Measurements from ENCODE around the gene DNAJB13. TPM values are rescaled to one million over a fixed set of nuclear protein-coding genes. Genes with fewer than 3 reads are reported as not detected.

Gene DNAJB13
- total RNA-seq, 1 experiment from 2014 or later, result 0.29 TPM

DNA sequence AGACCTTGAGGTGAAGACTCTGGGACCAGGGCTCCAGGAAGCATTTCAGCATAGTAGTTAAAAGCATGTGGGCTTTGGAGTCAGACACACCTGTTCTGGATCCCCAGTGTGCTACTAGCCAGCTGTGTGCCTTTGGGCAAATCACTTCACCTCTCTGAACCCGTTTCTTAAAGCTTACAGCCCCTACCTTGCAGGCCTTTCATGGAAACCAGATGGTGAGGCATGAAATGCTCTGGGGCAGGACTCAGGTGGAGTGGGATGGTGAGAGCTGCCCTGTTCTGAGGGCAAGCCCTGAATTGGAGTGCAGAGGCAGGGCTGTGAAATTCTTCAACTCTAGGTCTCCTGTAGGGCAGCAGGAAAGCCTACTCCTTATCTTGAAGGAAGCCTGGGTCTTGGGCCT is 21.4 kb downstream of the DNAJB13 start:
- Histone ChIP-seq H3K4me2 (ENCODE audit: low read length) (no peak overlapping the region), H3K9ac (ENCODE audit: low read length) (no peak overlapping the region), H3K4me3 (ENCODE audit: low read length) (no peak overlapping the region), H4K20me1 (ENCODE audit: low read length) (no peaks in the 10 kb centered on the region), H3K9me3 (ENCODE audit: low read length) (no peaks in the 10 kb centered on the region), H3K9me2 (replicated peaks; ENCODE audit: low read length) (no peaks in the 10 kb centered on the region), H2AFZ (ENCODE audit: low read length) (no peak overlapping the region), H3K4me1 (ENCODE audit: insufficient read depth, low read length) (peaks cover 8% of the 10 kb centered on the region), H3K27ac (ENCODE audit: low read length) (no peak overlapping the region), H3K36me3 (ENCODE audit: low read depth, low read length) (peaks cover 6% of the 10 kb centered on the region), H3K27me3 (ENCODE audit: low read length) (no peaks in the 10 kb centered on the region), H3F3A (ENCODE audit: low read length, unreplicated experiment) (no peaks in the 10 kb centered on the region), H3K79me2 (ENCODE audit: low read length) (no peaks in the 10 kb centered on the region)
- ChIA-PET CTCF (no interaction called here), POLR2A (ENCODE audit: unreplicated experiment) (no interaction called here)
- DNase-seq (no peak), ATAC-seq (no peak)
- BruUV-seq (replicated peaks), result no TSS peak
- intact Hi-C loops (cut with micrococcal nuclease), result no loop called here
- TF ChIP-seq EZH2 (IDR thresholded peaks at IDR 0.05; ENCODE audit: low read length, unreplicated experiment) (no peak), EZH2phosphoT487 (IDR thresholded peaks at IDR 0.05; ENCODE audit: borderline replicate concordance, low read length) (no peak)
- TF ChIP-seq, protein P1, sequence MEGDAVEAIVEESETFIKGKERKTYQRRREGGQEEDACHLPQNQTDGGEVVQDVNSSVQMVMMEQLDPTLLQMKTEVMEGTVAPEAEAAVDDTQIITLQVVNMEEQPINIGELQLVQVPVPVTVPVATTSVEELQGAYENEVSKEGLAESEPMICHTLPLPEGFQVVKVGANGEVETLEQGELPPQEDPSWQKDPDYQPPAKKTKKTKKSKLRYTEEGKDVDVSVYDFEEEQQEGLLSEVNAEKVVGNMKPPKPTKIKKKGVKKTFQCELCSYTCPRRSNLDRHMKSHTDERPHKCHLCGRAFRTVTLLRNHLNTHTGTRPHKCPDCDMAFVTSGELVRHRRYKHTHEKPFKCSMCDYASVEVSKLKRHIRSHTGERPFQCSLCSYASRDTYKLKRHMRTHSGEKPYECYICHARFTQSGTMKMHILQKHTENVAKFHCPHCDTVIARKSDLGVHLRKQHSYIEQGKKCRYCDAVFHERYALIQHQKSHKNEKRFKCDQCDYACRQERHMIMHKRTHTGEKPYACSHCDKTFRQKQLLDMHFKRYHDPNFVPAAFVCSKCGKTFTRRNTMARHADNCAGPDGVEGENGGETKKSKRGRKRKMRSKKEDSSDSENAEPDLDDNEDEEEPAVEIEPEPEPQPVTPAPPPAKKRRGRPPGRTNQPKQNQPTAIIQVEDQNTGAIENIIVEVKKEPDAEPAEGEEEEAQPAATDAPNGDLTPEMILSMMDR (conservative IDR thresholded peaks at IDR 0.05; ENCODE audit: low read depth, low read length), result no peak

DNA sequence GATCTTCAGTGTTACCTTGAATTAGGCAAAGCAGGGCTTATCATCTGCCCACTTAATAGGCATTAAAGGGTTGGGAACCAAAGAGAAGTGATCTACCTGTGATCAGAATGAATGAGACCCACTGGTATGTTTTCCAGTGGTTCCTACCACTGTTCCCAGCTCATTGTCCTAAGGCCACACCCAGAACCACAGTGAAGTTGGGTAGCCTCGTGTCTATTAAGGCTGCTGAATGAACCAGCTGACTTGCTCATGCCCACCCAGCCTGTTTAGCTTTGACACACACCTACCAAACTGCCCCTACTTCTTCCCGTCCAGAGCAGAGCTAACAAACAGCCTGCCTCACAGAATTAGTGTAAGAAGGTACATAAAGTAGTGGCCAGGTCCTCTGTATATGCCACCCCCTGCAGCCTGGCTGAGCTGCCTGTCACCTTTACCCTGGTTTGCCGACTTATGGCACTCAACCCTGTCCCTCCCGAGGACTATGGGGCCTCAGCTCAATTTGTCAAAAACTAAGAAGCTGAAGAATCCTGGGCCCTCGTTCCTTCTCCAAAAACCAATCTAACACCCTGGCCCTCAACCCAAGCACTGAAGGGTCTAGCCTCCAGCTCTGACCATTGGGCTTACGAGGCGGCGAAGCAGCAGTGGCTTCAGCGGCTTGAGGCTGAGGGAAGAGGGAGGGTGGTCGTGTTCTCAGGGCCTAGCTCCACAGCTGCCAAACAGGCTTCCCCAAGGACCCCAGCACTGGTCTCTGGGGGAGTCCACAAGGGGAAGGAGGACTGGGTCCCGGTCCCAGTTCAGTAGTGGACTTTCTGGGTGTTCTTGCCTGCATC is 22.0 kb downstream of the DNAJB13 start:
- CTCF ChIA-PET, result no interaction called here

More for the DNA sequence above, 22.0 kb downstream of the DNAJB13 start:
- POLR2A ChIA-PET (ENCODE audit: unreplicated experiment), result interaction anchor here (0.6 kb wide), 1 partner anchor 380 kb away, joined by 6 read pairs; no protein-coding TSS in a partner anchor
- BruUV-seq (replicated peaks), result no TSS peak
- Histone ChIP-seq H3K9me2 (replicated peaks; ENCODE audit: low read length) (no peaks in the 10 kb centered on the region), H3K79me2 (ENCODE audit: low read length) (no peaks in the 10 kb centered on the region), H3K9ac (ENCODE audit: low read length) (no peak overlapping the region), H3K27ac (ENCODE audit: low read length) (no peak overlapping the region), H2AFZ (ENCODE audit: low read length) (no peak overlapping the region), H4K20me1 (ENCODE audit: low read length) (no peaks in the 10 kb centered on the region), H3F3A (ENCODE audit: low read length, unreplicated experiment) (no peaks in the 10 kb centered on the region), H3K4me2 (ENCODE audit: low read length) (no peak overlapping the region), H3K4me3 (ENCODE audit: low read length) (no peak overlapping the region), H3K36me3 (ENCODE audit: low read depth, low read length) (peaks cover 13% of the 10 kb centered on the region), H3K4me1 (ENCODE audit: insufficient read depth, low read length) (peaks cover 8% of the 10 kb centered on the region), H3K9me3 (ENCODE audit: low read length) (no peaks in the 10 kb centered on the region), H3K27me3 (ENCODE audit: low read length) (no peaks in the 10 kb centered on the region)
- intact Hi-C loops (cut with micrococcal nuclease), result no loop called here
- DNase-seq (no peak), ATAC-seq (no peak)
- TF ChIP-seq, protein P1 (conservative IDR thresholded peaks at IDR 0.05; ENCODE audit: low read depth, low read length), result no peak
- TF ChIP-seq EZH2 (IDR thresholded peaks at IDR 0.05; ENCODE audit: low read length, unreplicated experiment) (no peak), EZH2phosphoT487 (IDR thresholded peaks at IDR 0.05; ENCODE audit: borderline replicate concordance, low read length) (no peak)

Measured in PC-3 (cell line).